Measurements from ENCODE around the gene CEP104. TPM values are rescaled to one million over a fixed set of nuclear protein-coding genes. Genes with fewer than 3 reads are reported as not detected.
"Not testable (repeated sequence)": the region's sequence is repeated elsewhere in the genome, so short reads cannot be mapped to it uniquely, and the experiment has no call there.

Gene CEP104
- polyA plus RNA-seq, 1 donor (not counting 4 experiments of a cell fraction or from before 2014, with no cell fraction given) = 35.7 TPM

DNA sequence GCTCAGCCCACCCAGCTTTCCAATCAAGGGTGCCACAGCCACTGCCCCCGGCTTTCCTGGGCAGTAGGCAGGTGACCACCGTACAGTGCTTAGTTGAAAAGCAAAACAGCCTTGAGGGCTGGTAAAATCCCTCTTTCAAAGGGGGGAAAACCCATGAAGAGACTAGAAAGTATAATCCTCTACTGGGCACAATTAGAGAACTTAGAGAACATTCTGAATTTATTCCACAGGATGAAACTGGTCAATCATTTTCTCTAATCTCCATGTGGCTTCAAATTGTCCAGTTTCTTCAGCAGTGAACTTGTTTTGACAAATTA lies 45.5 kb downstream of the CEP104 start:
- Histone ChIP-seq H2AFZ (ENCODE audit: control insufficient read depth, low read length) (no peak overlapping the region), H3K9ac (ENCODE audit: control insufficient read depth, extremely low read depth, insufficient read depth, low read length) (no peak overlapping the region), H3K4me1 (ENCODE audit: control insufficient read depth, extremely low read depth, insufficient read depth, low read length) (no peaks in the 10 kb centered on the region), H4K20me1 (ENCODE audit: control insufficient read depth, extremely low read depth, insufficient read depth, low read length) (no peaks in the 10 kb centered on the region), H3K4me2 (ENCODE audit: control insufficient read depth, extremely low read depth, insufficient read depth, low read depth, low read length) (no peak overlapping the region), H3K9me3 (ENCODE audit: control insufficient read depth, low read depth, low read length) (no peaks in the 10 kb centered on the region), H3K27me3 (ENCODE audit: control insufficient read depth, extremely low read depth, insufficient read depth, low read length) (no peaks in the 10 kb centered on the region), H3K27ac (ENCODE audit: control insufficient read depth, insufficient read depth, low read length) (no peak overlapping the region), H3K9me1 (ENCODE audit: control insufficient read depth, extremely low read depth, insufficient read depth, low read length) (no peaks in the 10 kb centered on the region), H3K4me3 (ENCODE audit: control insufficient read depth in 2 of 3, extremely low read depth in 1 of 3, insufficient read depth in 2 of 3, low read depth in 1 of 3, low read length in 3 of 3) (no peak overlapping the region), H3K79me2 (ENCODE audit: control insufficient read depth, insufficient read depth, low read length) (no peaks in the 10 kb centered on the region), H3K36me3 (ENCODE audit: control insufficient read depth in 2 of 2, extremely low read depth in 1 of 2, insufficient read depth in 2 of 2, low read length in 2 of 2) (peaks cover 0 to 4% of the 10 kb centered on the region in 2 experiments)
- no peak for DNase-seq (ENCODE audit: low read depth, low spot score)
- dilution Hi-C loops (cut with MboI; ENCODE audit: extremely low pct_ligation_motif_present, low sequenced_read_pairs) = no loop called here
- TF ChIP-seq, protein P1, sequence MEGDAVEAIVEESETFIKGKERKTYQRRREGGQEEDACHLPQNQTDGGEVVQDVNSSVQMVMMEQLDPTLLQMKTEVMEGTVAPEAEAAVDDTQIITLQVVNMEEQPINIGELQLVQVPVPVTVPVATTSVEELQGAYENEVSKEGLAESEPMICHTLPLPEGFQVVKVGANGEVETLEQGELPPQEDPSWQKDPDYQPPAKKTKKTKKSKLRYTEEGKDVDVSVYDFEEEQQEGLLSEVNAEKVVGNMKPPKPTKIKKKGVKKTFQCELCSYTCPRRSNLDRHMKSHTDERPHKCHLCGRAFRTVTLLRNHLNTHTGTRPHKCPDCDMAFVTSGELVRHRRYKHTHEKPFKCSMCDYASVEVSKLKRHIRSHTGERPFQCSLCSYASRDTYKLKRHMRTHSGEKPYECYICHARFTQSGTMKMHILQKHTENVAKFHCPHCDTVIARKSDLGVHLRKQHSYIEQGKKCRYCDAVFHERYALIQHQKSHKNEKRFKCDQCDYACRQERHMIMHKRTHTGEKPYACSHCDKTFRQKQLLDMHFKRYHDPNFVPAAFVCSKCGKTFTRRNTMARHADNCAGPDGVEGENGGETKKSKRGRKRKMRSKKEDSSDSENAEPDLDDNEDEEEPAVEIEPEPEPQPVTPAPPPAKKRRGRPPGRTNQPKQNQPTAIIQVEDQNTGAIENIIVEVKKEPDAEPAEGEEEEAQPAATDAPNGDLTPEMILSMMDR (optimal IDR thresholded peaks at IDR 0.05 in 1 of 3, IDR thresholded peaks at IDR 0.05 in 1 of 3, conservative IDR thresholded peaks at IDR 0.05 in 1 of 3; ENCODE audit: extremely low read depth in 1 of 3, insufficient read depth in 2 of 3, low read length in 3 of 3) = no peak
- no peak for TF ChIP-seq EZH2 (IDR thresholded peaks at IDR 0.05; ENCODE audit: low read length)
- no peak for FAIRE-seq

DNA sequence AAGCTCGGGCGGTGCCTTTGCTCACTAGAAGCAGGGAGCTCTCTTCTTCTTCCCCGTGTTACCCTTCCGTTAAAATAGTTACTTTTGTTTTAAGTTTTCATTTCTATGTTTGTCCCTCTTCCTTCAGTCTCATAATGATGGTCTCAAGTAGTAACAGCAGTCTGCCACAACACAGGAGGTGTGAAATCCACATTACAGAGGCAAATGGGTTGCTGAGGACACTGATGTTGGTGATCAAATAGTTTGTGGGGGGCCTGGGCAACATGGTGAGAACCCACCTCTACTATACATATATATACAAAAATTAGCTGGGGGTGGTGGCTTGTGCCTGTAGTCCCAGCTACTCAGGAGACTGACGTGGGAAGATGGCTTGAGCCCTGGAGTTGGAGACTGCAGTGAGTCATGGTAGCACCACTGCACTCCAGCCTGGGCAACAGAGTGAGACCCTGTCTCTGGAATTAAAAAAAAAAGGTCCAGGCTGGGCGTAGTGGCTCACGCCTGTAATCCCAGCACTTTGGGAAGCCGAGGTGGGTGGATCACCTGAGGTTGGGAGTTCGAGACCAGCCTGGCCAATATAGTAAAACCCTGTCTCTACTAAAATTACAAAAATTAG lies 46.8 kb downstream of the CEP104 start:
- not testable (repeated sequence) for H3K4me3 ChIP-seq (ENCODE audit: control insufficient read depth in 2 of 3, extremely low read depth in 1 of 3, insufficient read depth in 2 of 3, low read depth in 1 of 3, low read length in 3 of 3); DNase-seq (ENCODE audit: low read depth, low spot score)

DNA sequence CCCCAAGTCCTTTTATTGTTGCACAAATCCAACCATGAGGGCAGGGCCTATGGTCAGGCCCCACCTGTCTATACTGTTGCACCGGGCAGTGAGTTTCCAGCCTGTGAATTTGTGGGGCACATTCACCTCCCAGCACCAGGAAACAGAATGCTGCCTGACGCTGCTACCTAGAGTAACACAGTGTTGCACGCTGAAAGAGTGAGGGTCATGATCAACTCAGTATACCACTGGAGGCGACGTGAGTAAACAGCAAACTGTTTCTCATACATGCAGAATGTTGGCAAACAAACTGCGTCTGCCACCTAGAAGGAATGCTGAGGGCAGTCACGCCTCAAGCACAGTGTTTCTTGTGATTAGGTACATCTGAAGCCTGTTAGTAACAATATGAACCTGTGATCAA lies 47.3 kb downstream of the CEP104 start:
- dilution Hi-C loops (cut with MboI; ENCODE audit: extremely low pct_ligation_motif_present, low sequenced_read_pairs) = no loop called here
- TF ChIP-seq, protein P1 (optimal IDR thresholded peaks at IDR 0.05 in 1 of 3, IDR thresholded peaks at IDR 0.05 in 1 of 3, conservative IDR thresholded peaks at IDR 0.05 in 1 of 3; ENCODE audit: extremely low read depth in 1 of 3, insufficient read depth in 2 of 3, low read length in 3 of 3) = no peak
- no peak for TF ChIP-seq EZH2 (IDR thresholded peaks at IDR 0.05; ENCODE audit: low read length)
- FAIRE-seq (no peak), DNase-seq (ENCODE audit: low read depth, low spot score) (no peak)
- H2AFZ ChIP-seq (ENCODE audit: control insufficient read depth, low read length) = no peak overlapping the region
- H3K36me3 ChIP-seq (ENCODE audit: control insufficient read depth in 2 of 2, extremely low read depth in 1 of 2, insufficient read depth in 2 of 2, low read length in 2 of 2) = peaks cover 0 to 2% of the 10 kb centered on the region in 2 experiments
- no peak overlapping the region for H3K4me3 ChIP-seq (ENCODE audit: control insufficient read depth in 2 of 3, extremely low read depth in 1 of 3, insufficient read depth in 2 of 3, low read depth in 1 of 3, low read length in 3 of 3)
- H3K4me1 ChIP-seq (ENCODE audit: control insufficient read depth, extremely low read depth, insufficient read depth, low read length) = no peaks in the 10 kb centered on the region
- H3K9me3 ChIP-seq (ENCODE audit: control insufficient read depth, low read depth, low read length) = no peaks in the 10 kb centered on the region
- no peak overlapping the region for H3K27ac ChIP-seq (ENCODE audit: control insufficient read depth, insufficient read depth, low read length)
- H4K20me1 ChIP-seq (ENCODE audit: control insufficient read depth, extremely low read depth, insufficient read depth, low read length) = no peaks in the 10 kb centered on the region
- no peak overlapping the region for H3K4me2 ChIP-seq (ENCODE audit: control insufficient read depth, extremely low read depth, insufficient read depth, low read depth, low read length)
- no peak overlapping the region for H3K9ac ChIP-seq (ENCODE audit: control insufficient read depth, extremely low read depth, insufficient read depth, low read length)
- H3K9me1 ChIP-seq (ENCODE audit: control insufficient read depth, extremely low read depth, insufficient read depth, low read length) = no peaks in the 10 kb centered on the region
- no peaks in the 10 kb centered on the region for H3K27me3 ChIP-seq (ENCODE audit: control insufficient read depth, extremely low read depth, insufficient read depth, low read length)
- no peaks in the 10 kb centered on the region for H3K79me2 ChIP-seq (ENCODE audit: control insufficient read depth, insufficient read depth, low read length)

More for the DNA sequence above, 46.8 kb downstream of the CEP104 start:
- H3K9ac ChIP-seq (ENCODE audit: control insufficient read depth, extremely low read depth, insufficient read depth, low read length); H3K4me1 ChIP-seq (ENCODE audit: control insufficient read depth, extremely low read depth, insufficient read depth, low read length); H4K20me1 ChIP-seq (ENCODE audit: control insufficient read depth, extremely low read depth, insufficient read depth, low read length); FAIRE-seq; H3K9me1 ChIP-seq (ENCODE audit: control insufficient read depth, extremely low read depth, insufficient read depth, low read length); H3K27ac ChIP-seq (ENCODE audit: control insufficient read depth, insufficient read depth, low read length); H2AFZ ChIP-seq (ENCODE audit: control insufficient read depth, low read length); H3K27me3 ChIP-seq (ENCODE audit: control insufficient read depth, extremely low read depth, insufficient read depth, low read length); dilution Hi-C loops (cut with MboI; ENCODE audit: extremely low pct_ligation_motif_present, low sequenced_read_pairs); H3K79me2 ChIP-seq (ENCODE audit: control insufficient read depth, insufficient read depth, low read length); H3K9me3 ChIP-seq (ENCODE audit: control insufficient read depth, low read depth, low read length); H3K36me3 ChIP-seq (ENCODE audit: control insufficient read depth in 2 of 2, extremely low read depth in 1 of 2, insufficient read depth in 2 of 2, low read length in 2 of 2); H3K4me2 ChIP-seq (ENCODE audit: control insufficient read depth, extremely low read depth, insufficient read depth, low read depth, low read length): not testable (repeated sequence)

Measured in keratinocyte (primary cell).